Choroid plexus epithelial cell (primary cell): ENCODE measurements around the gene FMOD.
A peak's percentile ranks its signal among the peaks of the same experiment; 100 is the strongest.

Source experiments
- DNase-seq: peaks from one replicate; pipeline ENCODE4 v3.0.0-alpha.2; 2010; ENCODE audit warnings: low read depth
- H3K4me3 ChIP-seq: 2 replicates; pipeline ENCODE4 v1.5.1; 2011; ENCODE audit warnings: low read depth, mild to moderate bottlenecking, control low read depth, low read length, moderate library complexity
- TF ChIP-seq, protein P1 (sequence below): conservative IDR thresholded peaks from 2 replicates; pipeline ENCODE4 v1.5.1; 2011; ENCODE audit warnings: low read depth, mild to moderate bottlenecking, control low read depth, inconsistent platforms, low read length, moderate library complexity

Gene FMOD

GRCh38 chr1:203340112-203340790 lies 10.7 kb downstream of the FMOD start:
- TF ChIP-seq, protein P1, sequence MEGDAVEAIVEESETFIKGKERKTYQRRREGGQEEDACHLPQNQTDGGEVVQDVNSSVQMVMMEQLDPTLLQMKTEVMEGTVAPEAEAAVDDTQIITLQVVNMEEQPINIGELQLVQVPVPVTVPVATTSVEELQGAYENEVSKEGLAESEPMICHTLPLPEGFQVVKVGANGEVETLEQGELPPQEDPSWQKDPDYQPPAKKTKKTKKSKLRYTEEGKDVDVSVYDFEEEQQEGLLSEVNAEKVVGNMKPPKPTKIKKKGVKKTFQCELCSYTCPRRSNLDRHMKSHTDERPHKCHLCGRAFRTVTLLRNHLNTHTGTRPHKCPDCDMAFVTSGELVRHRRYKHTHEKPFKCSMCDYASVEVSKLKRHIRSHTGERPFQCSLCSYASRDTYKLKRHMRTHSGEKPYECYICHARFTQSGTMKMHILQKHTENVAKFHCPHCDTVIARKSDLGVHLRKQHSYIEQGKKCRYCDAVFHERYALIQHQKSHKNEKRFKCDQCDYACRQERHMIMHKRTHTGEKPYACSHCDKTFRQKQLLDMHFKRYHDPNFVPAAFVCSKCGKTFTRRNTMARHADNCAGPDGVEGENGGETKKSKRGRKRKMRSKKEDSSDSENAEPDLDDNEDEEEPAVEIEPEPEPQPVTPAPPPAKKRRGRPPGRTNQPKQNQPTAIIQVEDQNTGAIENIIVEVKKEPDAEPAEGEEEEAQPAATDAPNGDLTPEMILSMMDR = peak; percentile 94
- no peak overlapping the region for H3K4me3 ChIP-seq
- peak; percentile 92 for DNase-seq

GRCh38 chr1:203338335-203339036 lies 12.4 kb downstream of the FMOD start:
- H3K4me3 ChIP-seq = no peak overlapping the region
- peak; percentile 79 for DNase-seq
- TF ChIP-seq, protein P1 = peak; percentile 93

DNA sequence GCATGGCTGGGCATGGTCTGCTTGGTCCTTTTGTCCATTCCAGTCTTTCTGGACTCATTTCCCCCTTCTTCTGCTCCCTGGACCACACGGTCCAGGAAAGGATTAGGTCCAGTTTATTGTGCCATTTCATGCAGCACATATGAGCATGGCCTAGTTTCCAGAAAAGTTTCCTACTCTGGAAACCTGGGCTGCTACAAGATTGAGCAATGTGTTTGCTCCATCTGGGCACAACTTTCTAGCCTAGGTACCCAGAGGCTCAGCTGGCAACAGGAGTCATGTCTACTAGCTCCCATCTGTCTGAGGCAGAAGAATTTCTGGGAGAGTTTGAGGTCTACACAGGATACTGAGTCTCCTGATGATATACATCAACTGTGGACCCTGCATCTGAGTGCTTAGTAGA lies 14.8 kb downstream of the FMOD start:
- DNase-seq = no peak
- no peak overlapping the region for H3K4me3 ChIP-seq
- TF ChIP-seq, protein P1 = no peak

DNA sequence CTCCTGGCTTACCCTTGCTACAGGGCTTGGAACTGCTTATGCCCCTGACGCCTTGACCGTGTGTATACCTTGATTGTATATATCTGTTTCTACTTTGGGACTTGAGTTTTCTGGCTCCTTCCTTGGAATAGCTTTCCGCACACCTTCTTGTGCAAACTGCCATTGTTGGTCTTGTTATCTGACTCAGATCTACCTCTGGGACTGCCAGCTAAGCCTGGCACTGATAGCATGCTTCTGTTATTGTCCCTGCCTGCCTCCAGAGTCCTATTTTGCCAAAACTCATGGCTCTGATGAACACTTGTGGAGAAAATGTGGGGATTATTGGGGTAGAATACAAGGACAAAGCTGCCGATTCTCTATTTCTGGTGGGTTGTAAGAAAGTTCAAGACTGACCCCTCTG lies 15.4 kb downstream of the FMOD start:
- no peak for DNase-seq
- H3K4me3 ChIP-seq = no peak overlapping the region
- TF ChIP-seq, protein P1 = no peak

DNA sequence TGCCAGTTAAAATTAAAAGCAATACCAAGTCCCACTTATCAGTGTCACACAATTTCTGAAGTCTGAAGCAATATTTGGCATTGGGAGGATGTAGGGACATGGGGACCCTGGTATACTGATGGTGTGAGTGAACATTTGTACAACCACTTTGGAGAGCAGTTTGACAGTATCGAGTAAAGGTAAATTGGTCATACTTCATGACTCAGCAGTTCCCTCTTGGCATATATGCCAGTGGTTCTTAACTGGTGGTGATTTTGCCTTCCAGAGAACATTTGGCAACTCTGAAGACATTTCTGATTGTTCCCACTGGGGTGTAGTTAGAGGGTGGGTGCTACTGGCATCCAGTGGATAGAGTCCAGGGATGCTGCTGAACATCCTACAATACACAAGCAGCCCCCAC lies 19.7 kb downstream of the FMOD start:
- no peak for DNase-seq
- H3K4me3 ChIP-seq = no peak overlapping the region
- TF ChIP-seq, protein P1 = no peak

- TF ChIP-seq, protein P1 = peak; percentile 47
- no peak overlapping the region for H3K4me3 ChIP-seq
- DNase-seq = peak; percentile 85
Observed at GRCh38 chr1:203328714-203329122, 22.2 kb downstream of the FMOD start.
